KMS-11 (cell line): ENCODE results near the gene MOV10L1.

Experiments
- H2AFZ ChIP-seq: fragments of 200-600 bp; sonication (generic); 2 replicates; pipeline ENCODE4 v1.6.1; 2016; ENCODE audit warnings: antibody characterized with exemption, mixed run types, low read depth
- H3K27ac ChIP-seq: fragments of 200-600 bp; sonication (generic); 2 replicates; pipeline ENCODE4 v1.6.1; 2016; ENCODE audit warnings: mild to moderate bottlenecking, mixed run types
- H3K27me3 ChIP-seq: fragments of 200-600 bp; sonication (generic); 2 replicates; pipeline ENCODE4 v1.6.1; 2017; ENCODE audit warnings: mild to moderate bottlenecking, low read depth, mixed run types, moderate library complexity; ENCODE audit not compliant: insufficient read depth
- H3K36me3 ChIP-seq: fragments of 200-600 bp; sonication (generic); 2 replicates; pipeline ENCODE4 v1.6.1; 2017; ENCODE audit warnings: mild to moderate bottlenecking, mixed run types; ENCODE audit not compliant: insufficient read depth
- H3K4me1 ChIP-seq: fragments of 200-600 bp; sonication (generic); 2 replicates; pipeline ENCODE4 v1.6.1; 2016; ENCODE audit warnings: mild to moderate bottlenecking, low read depth, mixed run types; ENCODE audit not compliant: poor library complexity, severe bottlenecking
- H3K4me2 ChIP-seq: fragments of 200-600 bp; sonication (generic); 2 replicates; pipeline ENCODE4 v1.7.0; 2016; ENCODE audit warnings: mild to moderate bottlenecking, mixed run types
- H3K4me3 ChIP-seq: fragments of 200-600 bp; sonication (generic); IDR thresholded peaks from 2 replicates; pipeline ENCODE4 v1.6.1; 2017; ENCODE audit warnings: low read depth, low read length, mixed read lengths; ENCODE audit not compliant: insufficient read depth
- H3K79me2 ChIP-seq: fragments of 200-600 bp; sonication (generic); 2 replicates; pipeline ENCODE4 v1.6.1; 2016; ENCODE audit warnings: low read depth, mixed run types; ENCODE audit not compliant: insufficient read depth
- H3K9ac ChIP-seq: fragments of 200-600 bp; sonication (generic); 2 replicates; pipeline ENCODE4 v1.6.1; 2016; ENCODE audit warnings: mild to moderate bottlenecking, mixed run types
- H4K20me1 ChIP-seq: fragments of 200-600 bp; sonication (generic); 2 replicates; pipeline ENCODE4 v1.6.1; 2016; ENCODE audit warnings: mild to moderate bottlenecking, mixed run types; ENCODE audit not compliant: insufficient read depth
- TF ChIP-seq, protein P1 (sequence below): fragments of 200-600 bp; sonication (generic); conservative IDR thresholded peaks from 2 replicates; pipeline ENCODE4 v1.6.1; 2017; ENCODE audit warnings: low read depth, mild to moderate bottlenecking, antibody characterized with exemption, low read length, moderate library complexity, mixed read lengths

Gene MOV10L1

GRCh38 chr22:50148991-50149721 is 59.4 kb downstream of the MOV10L1 start:
- no peaks in the 10 kb centered on the region for H3K27me3 ChIP-seq
- no peaks in the 10 kb centered on the region for H3K36me3 ChIP-seq
- TF ChIP-seq, protein P1, sequence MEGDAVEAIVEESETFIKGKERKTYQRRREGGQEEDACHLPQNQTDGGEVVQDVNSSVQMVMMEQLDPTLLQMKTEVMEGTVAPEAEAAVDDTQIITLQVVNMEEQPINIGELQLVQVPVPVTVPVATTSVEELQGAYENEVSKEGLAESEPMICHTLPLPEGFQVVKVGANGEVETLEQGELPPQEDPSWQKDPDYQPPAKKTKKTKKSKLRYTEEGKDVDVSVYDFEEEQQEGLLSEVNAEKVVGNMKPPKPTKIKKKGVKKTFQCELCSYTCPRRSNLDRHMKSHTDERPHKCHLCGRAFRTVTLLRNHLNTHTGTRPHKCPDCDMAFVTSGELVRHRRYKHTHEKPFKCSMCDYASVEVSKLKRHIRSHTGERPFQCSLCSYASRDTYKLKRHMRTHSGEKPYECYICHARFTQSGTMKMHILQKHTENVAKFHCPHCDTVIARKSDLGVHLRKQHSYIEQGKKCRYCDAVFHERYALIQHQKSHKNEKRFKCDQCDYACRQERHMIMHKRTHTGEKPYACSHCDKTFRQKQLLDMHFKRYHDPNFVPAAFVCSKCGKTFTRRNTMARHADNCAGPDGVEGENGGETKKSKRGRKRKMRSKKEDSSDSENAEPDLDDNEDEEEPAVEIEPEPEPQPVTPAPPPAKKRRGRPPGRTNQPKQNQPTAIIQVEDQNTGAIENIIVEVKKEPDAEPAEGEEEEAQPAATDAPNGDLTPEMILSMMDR = peak; percentile 60
- H3K4me3 ChIP-seq = no peak overlapping the region
- H3K27ac ChIP-seq = no peak overlapping the region
- H2AFZ ChIP-seq = no peak overlapping the region; the same call in 1 of the 2 replicates
- H4K20me1 ChIP-seq = no peaks in the 10 kb centered on the region
- no peak overlapping the region for H3K4me2 ChIP-seq
- H3K9ac ChIP-seq = no peak overlapping the region
- H3K79me2 ChIP-seq = no peaks in the 10 kb centered on the region
- H3K4me1 ChIP-seq = no peaks in the 10 kb centered on the region

GRCh38 chr22:50150161-50151129 is 60.6 kb downstream of the MOV10L1 start:
- Histone ChIP-seq H4K20me1 (no peaks in the 10 kb centered on the region), H3K27me3 (no peaks in the 10 kb centered on the region), H3K4me2 (no peak overlapping the region), H3K36me3 (no peaks in the 10 kb centered on the region), H3K9ac (no peak overlapping the region), H3K79me2 (no peaks in the 10 kb centered on the region), H3K4me1 (no peaks in the 10 kb centered on the region), H3K4me3 (no peak overlapping the region), H2AFZ (no peak overlapping the region), H3K27ac (no peak overlapping the region)
- TF ChIP-seq, protein P1 = no peak

DNA sequence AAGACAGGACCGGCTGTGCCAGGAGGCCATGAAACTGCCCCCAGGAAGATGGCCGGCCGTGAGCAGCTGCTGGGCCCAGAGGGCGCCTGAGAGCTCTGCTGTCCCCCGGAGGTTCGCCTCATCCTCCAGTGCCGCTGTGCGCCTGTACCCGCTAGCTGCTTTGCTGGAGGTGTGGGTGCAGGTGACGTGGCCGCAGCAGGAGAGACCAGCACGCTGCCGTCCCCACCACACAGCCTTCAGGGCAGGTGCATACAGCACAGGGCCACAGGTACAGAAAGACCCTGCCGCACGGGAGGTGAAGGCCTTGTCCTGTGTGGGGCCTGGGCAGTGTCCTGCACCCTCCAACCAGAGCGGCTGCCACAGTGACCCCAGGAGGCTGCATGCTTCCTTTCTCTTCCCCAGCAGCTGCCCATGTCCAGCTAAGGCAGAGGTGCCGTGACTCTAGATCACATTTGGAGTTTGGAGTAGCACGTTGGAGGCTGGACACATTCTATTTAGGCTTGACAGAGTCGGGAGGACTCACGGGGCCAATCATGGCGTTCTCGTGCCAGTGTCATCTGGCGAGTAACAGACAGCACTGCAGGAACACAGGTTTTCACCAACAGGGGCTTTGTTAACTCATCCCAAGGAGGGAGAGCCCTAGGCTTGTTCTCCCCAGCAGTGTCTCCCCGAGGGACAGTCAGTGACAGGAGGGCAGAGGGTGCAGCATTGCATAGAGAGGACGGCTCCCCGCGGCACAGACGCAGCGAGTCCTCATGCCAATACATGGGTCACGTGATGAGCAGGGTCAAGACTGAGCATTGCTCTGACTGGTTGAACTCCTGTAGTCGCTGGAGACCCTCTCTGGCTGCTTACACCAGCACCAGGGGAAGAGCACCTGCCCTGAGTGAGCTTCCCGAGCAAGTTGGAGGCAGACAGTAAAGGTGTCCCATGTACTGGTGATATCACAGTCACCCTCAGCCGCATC is 62.0 kb downstream of the MOV10L1 start:
- no peak overlapping the region for H3K27ac ChIP-seq
- H3K27me3 ChIP-seq = no peaks in the 10 kb centered on the region
- H2AFZ ChIP-seq = no peak overlapping the region
- H3K9ac ChIP-seq = no peak overlapping the region
- no peaks in the 10 kb centered on the region for H3K36me3 ChIP-seq
- H3K4me2 ChIP-seq = no peak overlapping the region
- no peaks in the 10 kb centered on the region for H3K79me2 ChIP-seq
- TF ChIP-seq, protein P1 = no peak
- H3K4me3 ChIP-seq = no peak overlapping the region
- no peaks in the 10 kb centered on the region for H3K4me1 ChIP-seq
- H4K20me1 ChIP-seq = no peaks in the 10 kb centered on the region
